ENCODE results near the gene KCNQ1.
"Not testable (repeated sequence)": the region's sequence is repeated elsewhere in the genome, so short reads cannot be mapped to it uniquely, and the experiment has no call there.

KCNQ1 gene

DNA sequence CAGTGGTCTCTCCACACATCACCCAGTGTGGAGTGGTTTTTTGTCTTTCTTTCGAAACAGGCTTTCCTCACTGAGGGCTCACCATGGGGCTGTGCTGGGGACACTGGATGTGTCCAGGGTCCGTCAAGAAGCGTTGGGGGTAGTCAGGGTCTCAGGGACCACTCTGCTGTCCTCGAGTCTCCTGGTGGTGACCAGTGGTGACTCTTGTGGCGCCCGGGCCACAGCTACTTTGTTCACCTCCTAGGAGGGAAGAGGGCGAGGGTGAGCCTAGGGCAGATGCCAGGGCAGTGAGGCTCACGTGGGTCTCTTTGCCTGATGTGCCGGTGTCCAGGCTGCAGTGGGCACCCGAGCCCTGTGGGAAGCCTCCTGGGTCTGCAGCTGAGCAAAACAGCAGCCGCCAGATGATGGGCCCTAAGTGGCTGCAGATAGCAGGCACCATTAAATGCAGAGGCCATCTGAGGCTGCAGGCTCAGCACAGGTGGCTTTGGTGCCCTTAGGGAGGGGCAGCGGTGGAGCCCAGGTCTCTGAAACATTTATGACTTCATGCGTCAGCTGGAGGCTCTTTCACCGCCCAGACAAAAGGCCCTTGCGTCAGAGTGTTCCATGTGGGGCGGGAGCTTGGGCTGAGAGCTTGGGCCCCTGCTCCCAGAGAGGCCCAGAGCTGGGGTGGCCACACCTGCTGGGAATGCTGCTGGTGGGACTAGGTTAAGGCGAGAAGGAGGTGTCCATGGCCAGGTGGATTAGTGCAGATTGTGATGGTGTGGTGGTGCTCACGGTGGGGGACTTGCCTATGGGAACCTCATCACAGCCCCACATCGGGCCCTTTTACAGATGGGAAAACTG lies 29.5 kb downstream of the KCNQ1 start:
- DNase-seq (ENCODE audit: low spot score): no peak

GRCh38 chr11:2475136-2475918 lies 30.5 kb downstream of the KCNQ1 start:
- no peak for DNase-seq (ENCODE audit: low spot score)

GRCh38 chr11:2477254-2477653 lies 32.4 kb downstream of the KCNQ1 start:
- no peak for DNase-seq (ENCODE audit: low spot score)

DNA sequence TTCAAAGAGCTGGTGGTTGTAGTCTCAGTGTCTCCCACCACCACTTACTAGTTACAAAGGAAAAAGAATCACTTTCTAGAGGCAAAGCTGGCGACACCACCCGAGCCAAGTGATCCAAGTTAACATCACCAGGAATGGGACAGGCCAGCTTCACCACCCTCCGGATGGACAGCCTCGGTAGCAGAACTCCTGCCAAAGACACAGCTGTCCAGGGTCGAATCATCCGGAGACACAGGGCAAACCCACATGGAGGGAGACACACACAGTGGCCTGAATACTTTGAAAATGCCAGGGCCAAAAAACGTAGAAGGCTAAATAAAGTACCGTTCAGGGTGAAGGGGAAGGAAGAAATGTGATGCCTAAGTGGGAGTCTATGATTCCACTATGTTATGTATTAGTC lies 33.1 kb downstream of the KCNQ1 start:
- DNase-seq (ENCODE audit: low spot score): no peak

- DNase-seq (ENCODE audit: low spot score): not testable (repeated sequence)
Observed at GRCh38 chr11:2480067-2480873, 35.5 kb downstream of the KCNQ1 start.

GRCh38 chr11:2480874-2481220 lies 36.0 kb downstream of the KCNQ1 start:
- no peak for DNase-seq (ENCODE audit: low spot score)

- DNase-seq (ENCODE audit: low spot score): no peak
Observed at GRCh38 chr11:2481253-2481652, 36.4 kb downstream of the KCNQ1 start.

- no peak for DNase-seq (ENCODE audit: low spot score)
Observed at GRCh38 chr11:2482204-2482603, 37.4 kb downstream of the KCNQ1 start.

DNA sequence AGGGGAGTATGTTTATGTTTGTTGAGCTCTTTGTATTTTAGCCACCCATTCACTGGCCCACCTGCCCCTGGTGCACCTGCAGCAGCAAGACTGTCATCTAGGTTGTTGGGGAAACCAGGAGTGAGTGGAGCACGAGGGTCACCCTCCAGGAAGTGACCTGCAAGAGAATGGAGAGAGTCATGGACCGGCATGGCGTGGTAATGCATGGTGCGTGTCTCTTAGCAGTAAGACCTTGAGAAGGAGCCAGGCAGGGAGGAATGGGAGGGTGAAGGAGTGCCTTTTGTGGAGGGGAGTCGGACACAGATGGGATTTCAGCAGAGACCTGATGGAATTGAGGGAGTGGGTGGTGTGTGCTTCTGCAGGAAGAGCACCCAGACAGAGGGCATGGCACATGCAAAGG lies 37.9 kb downstream of the KCNQ1 start:
- no peak for DNase-seq (ENCODE audit: low spot score)

DNA sequence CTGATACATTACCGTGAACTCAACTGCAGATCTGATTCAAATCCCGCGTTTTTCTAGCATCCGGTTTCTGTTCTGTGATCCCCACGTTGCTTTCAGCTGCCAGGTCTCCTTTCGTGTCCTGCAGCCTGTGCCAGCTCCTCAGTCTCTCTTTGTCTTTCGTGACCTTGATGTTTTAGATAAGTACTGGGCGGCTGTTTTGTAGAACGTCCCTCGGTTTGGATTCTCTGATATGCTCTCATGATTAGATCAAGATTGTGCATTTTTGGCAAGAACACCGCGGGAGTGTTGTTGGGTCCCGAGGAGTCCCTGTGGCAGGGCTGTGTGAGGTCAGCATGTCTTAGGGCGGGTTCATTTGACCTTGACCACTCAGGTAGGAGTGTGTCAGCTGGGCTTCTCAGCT lies 38.6 kb downstream of the KCNQ1 start:
- no peak for DNase-seq (ENCODE audit: low spot score)

DNA sequence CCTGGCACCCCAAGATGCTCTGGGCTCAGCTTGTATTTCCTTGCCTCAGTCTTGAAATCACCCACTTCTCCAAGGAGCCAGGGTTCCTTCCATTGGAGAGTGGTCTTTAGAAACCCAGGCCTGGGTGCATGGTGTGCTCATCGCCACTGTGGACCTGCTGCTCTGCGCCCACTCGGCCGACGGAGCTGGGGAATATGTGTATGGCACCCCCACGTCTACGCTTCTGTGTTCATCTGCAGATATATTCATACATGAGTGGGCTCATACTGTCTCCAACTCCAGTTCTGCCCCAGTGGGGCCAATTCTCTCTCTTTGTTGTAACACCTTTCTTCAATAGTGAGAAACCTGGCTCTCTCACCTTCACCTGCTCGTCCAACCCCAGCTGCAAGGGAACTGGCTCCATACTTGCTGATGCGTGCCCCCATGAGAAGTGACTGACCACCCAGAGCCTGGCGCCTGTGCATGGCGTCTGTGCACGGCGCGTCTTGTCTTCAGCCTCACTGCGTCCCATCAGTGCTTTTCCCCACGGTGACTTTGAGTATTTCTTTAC lies 39.8 kb downstream of the KCNQ1 start:
- DNase-seq (ENCODE audit: low spot score): no peak

- DNase-seq (ENCODE audit: low spot score): no peak
Observed at GRCh38 chr11:2488004-2488403, 43.2 kb downstream of the KCNQ1 start.

DNA sequence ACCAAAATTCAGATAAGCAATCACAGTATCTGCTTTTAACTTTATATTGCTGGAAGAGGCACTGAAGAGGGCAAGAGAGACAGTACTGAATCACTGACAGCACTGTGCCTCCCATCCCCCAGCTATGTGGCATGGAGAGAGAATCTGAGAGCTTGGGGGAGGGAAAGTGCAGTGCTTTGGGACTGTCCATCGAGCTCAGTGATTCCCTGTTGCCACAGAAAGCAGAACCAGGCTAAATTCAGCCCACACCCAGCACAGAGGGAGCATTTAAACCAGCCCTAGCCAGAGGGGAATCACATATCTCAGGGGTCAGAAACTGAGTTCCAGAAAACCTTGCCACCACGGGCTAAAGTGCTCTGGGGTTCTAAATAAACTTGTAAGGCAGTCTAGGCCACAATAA lies 44.3 kb downstream of the KCNQ1 start:
- no peak for DNase-seq (ENCODE audit: low spot score)

DNA sequence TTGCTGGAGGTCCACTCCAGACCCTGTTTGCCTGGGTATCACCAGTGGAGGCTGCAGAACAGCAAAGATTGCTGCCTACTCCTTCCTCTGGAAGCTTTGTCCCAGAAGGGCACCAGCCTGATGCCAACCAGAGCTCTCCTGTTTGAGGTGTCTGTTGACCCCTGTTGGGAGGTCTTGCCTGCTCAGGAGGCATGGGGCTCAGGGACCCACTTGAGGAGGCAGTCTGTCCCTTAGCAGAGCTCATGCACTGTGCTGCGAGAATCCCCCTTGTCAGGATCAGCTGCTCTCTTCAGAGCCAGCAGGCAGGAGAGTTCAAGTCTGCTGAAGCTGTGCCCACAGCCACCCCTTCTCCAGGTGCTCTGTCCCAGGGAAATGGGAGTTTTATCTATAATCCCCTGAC lies 53.1 kb downstream of the KCNQ1 start:
- not testable (repeated sequence) for DNase-seq (ENCODE audit: low spot score)

DNA sequence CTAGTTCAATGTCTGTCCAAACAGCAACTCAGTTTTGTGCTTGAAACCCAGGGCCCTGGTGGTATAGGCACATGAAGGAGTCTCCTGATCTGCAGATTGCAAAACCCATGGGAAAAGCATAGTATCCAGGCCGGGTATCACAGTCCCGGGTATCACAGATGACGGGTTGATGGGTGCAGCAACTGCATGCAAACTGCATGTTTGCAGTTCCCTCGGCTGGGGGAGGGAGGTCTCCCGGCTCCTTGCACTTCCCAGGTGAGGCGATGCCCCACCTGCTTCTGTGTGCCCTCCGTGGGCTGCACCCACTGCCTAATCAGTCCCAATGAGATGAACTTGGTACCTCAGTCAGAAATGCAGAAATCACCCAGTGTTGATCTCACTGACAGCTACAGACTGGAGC lies 53.9 kb downstream of the KCNQ1 start:
- no peak for DNase-seq (ENCODE audit: low spot score)

GRCh38 chr11:2507212-2507901 lies 62.5 kb downstream of the KCNQ1 start:
- no peak for DNase-seq (ENCODE audit: low spot score)

- no peak for DNase-seq (ENCODE audit: low spot score)
Observed at GRCh38 chr11:2507945-2508749, 63.3 kb downstream of the KCNQ1 start.

GRCh38 chr11:2508793-2509192 lies 64.0 kb downstream of the KCNQ1 start:
- DNase-seq (ENCODE audit: low spot score): no peak

DNA sequence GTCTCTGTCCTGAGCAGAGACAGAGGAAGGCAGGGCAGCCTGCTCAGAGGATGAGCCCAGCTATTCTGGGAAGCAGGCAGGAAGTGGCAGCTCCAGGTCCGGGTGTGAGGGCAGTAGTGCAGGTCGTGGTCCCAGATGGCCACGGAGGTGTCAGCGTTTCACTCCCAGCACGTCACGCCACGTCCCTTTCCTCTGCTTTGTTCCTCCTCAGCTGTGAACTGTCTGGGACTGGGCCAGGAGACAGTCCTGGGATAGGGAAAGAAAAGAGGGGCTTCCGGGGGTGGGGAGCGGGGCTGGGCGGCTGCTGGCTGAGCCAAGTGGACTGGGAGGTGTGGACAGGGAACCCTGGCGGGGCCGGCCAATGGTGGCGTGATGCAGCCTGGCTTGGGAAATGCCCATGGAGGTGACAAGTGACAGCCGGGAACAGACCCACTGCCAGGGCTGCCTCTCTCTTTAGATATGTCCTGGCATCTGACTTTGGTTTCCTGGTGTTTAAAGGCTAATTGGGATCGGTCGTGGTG lies 64.7 kb downstream of the KCNQ1 start:
- no peak for DNase-seq (ENCODE audit: low spot score)

GRCh38 chr11:2510626-2511402 lies 66.0 kb downstream of the KCNQ1 start:
- DNase-seq (ENCODE audit: low spot score): no peak

Data from NAMALWA (cell line).